Measurements from ENCODE around the gene ZNF853.

GRCh38 chr7:6608081-6608480, 7.3 kb upstream of the ZNF853 start:
- TF ChIP-seq CTCF (conservative IDR thresholded peaks at IDR 0.05; ENCODE audit: low read length) (no peak), EZH2phosphoT487 (IDR thresholded peaks at IDR 0.05; ENCODE audit: borderline replicate concordance, low read depth, low read length) (no peak)

Data from OCI-LY7 (cell line).